ENCODE results near the gene ENOX2. TPM values are rescaled to one million over a fixed set of nuclear protein-coding genes. Genes with fewer than 3 reads are reported as not detected.
"Not testable (repeated sequence)": the region's sequence is repeated elsewhere in the genome, so short reads cannot be mapped to it uniquely, and the experiment has no call there.

Gene ENOX2
- total RNA-seq: 10 to 100 TPM; 13.9 to 15.5 TPM

- Mint-ChIP-seq H3K4me1 (peaks cover 8% of the 10 kb centered on the region), H3K36me3 (ENCODE audit: low read depth) (peaks cover 4% of the 10 kb centered on the region), H3K27ac (peak within 1 kb of the TSS; percentile 87), H3K4me3 (no peak within 1 kb of the TSS), H3K27me3 (no peaks in the 10 kb centered on the region), H3K9me3 (no peaks in the 10 kb centered on the region)
- ChIA-PET CTCF (interaction anchor here (0.6 to 1.0 kb wide), 2 partner anchors 283 to 828 kb away, joined by 3 read pairs; no protein-coding TSS in a partner anchor), POLR2A (no interaction called here)
- peak; percentile 87 for DNase-seq
Observed at GRCh38 chrX:130902783-130903613, at the start of gene ENOX2. ENOX2 (minus strand) TSS chrX:130903209; CDS start chrX:130703216, 199,993 bp downstream.

GRCh38 chrX:130952266-130953043, 49.4 kb upstream of the ENOX2 start:
- CTCF ChIA-PET: interaction anchor here (1.3 kb wide), 1 partner anchor 9 kb away, joined by 4 read pairs; no protein-coding TSS in a partner anchor
- Mint-ChIP-seq H3K4me3 (no peak overlapping the region), H3K9me3 (no peaks in the 10 kb centered on the region), H3K27ac (no peak overlapping the region), H3K4me1 (no peaks in the 10 kb centered on the region), H3K27me3 (peaks cover 10% of the 10 kb centered on the region), H3K36me3 (ENCODE audit: low read depth) (no peaks in the 10 kb centered on the region)
- DNase-seq: no peak
- POLR2A ChIA-PET: no interaction called here

GRCh38 chrX:130944230-130944629, 41.2 kb upstream of the ENOX2 start:
- Mint-ChIP-seq H3K9me3 (no peaks in the 10 kb centered on the region), H3K27ac (no peak overlapping the region), H3K4me1 (no peaks in the 10 kb centered on the region), H3K4me3 (no peak overlapping the region), H3K27me3 (peaks cover 12% of the 10 kb centered on the region), H3K36me3 (ENCODE audit: low read depth) (no peaks in the 10 kb centered on the region)
- ChIA-PET POLR2A (no interaction called here), CTCF (interaction anchor here (0.6 to 1.3 kb wide), 3 partner anchors 8 to 943 kb away, joined by 3 to 4 read pairs (median 3); no protein-coding TSS in a partner anchor)
- no peak for DNase-seq

GRCh38 chrX:130937101-130937500, 34.1 kb upstream of the ENOX2 start:
- Mint-ChIP-seq H3K4me1 (no peaks in the 10 kb centered on the region), H3K27ac (no peak overlapping the region), H3K9me3 (no peaks in the 10 kb centered on the region), H3K4me3 (no peak overlapping the region), H3K36me3 (ENCODE audit: low read depth) (no peaks in the 10 kb centered on the region), H3K27me3 (peaks cover 6% of the 10 kb centered on the region)
- DNase-seq: no peak
- ChIA-PET POLR2A (no interaction called here), CTCF (no interaction called here)

GRCh38 chrX:130933358-130933757, 30.3 kb upstream of the ENOX2 start:
- POLR2A ChIA-PET: no interaction called here
- H3K27ac Mint-ChIP-seq: no peak overlapping the region
- CTCF ChIA-PET: no interaction called here
- H3K4me1 Mint-ChIP-seq: no peaks in the 10 kb centered on the region
- peaks cover 2% of the 10 kb centered on the region for H3K27me3 Mint-ChIP-seq
- no peak for DNase-seq
- H3K36me3 Mint-ChIP-seq (ENCODE audit: low read depth): no peaks in the 10 kb centered on the region
- H3K9me3 Mint-ChIP-seq: no peaks in the 10 kb centered on the region
- no peak overlapping the region for H3K4me3 Mint-ChIP-seq

GRCh38 chrX:130920405-130920804, 17.4 kb upstream of the ENOX2 start:
- H3K4me1 Mint-ChIP-seq; DNase-seq; H3K36me3 Mint-ChIP-seq (ENCODE audit: low read depth); H3K9me3 Mint-ChIP-seq; POLR2A ChIA-PET; H3K27ac Mint-ChIP-seq; CTCF ChIA-PET; H3K27me3 Mint-ChIP-seq; H3K4me3 Mint-ChIP-seq: not testable (repeated sequence)

GRCh38 chrX:130919676-130920075, 16.7 kb upstream of the ENOX2 start:
- POLR2A ChIA-PET; H3K4me1 Mint-ChIP-seq; H3K4me3 Mint-ChIP-seq; DNase-seq; H3K27ac Mint-ChIP-seq; H3K27me3 Mint-ChIP-seq; CTCF ChIA-PET; H3K36me3 Mint-ChIP-seq (ENCODE audit: low read depth); H3K9me3 Mint-ChIP-seq: not testable (repeated sequence)

- H3K4me1 Mint-ChIP-seq; H3K36me3 Mint-ChIP-seq (ENCODE audit: low read depth); H3K27ac Mint-ChIP-seq; CTCF ChIA-PET; H3K9me3 Mint-ChIP-seq; POLR2A ChIA-PET; DNase-seq; H3K4me3 Mint-ChIP-seq; H3K27me3 Mint-ChIP-seq: not testable (repeated sequence)
Observed at GRCh38 chrX:130918498-130918897, 15.5 kb upstream of the ENOX2 start.

- peak; percentile 42 for DNase-seq
- CTCF ChIA-PET: interaction anchor here (0.8 kb wide), 1 partner anchor 377 kb away, joined by 6 read pairs; no protein-coding TSS in a partner anchor
- H3K4me3 Mint-ChIP-seq: no peak overlapping the region
- peaks cover 2% of the 10 kb centered on the region for H3K27me3 Mint-ChIP-seq
- no peaks in the 10 kb centered on the region for H3K36me3 Mint-ChIP-seq (ENCODE audit: low read depth)
- no peak overlapping the region for H3K27ac Mint-ChIP-seq
- no peaks in the 10 kb centered on the region for H3K4me1 Mint-ChIP-seq
- POLR2A ChIA-PET: no interaction called here
- no peaks in the 10 kb centered on the region for H3K9me3 Mint-ChIP-seq
Observed at GRCh38 chrX:130916636-130917422, 13.8 kb upstream of the ENOX2 start.

GRCh38 chrX:130915302-130915701, 12.3 kb upstream of the ENOX2 start:
- Mint-ChIP-seq H3K4me3 (no peak overlapping the region), H3K27ac (no peak overlapping the region), H3K36me3 (ENCODE audit: low read depth) (no peaks in the 10 kb centered on the region), H3K9me3 (no peaks in the 10 kb centered on the region), H3K4me1 (no peaks in the 10 kb centered on the region), H3K27me3 (no peaks in the 10 kb centered on the region)
- POLR2A ChIA-PET: no interaction called here
- CTCF ChIA-PET: no interaction called here
- DNase-seq: no peak

GRCh38 chrX:130909469-130910136, 6.6 kb upstream of the ENOX2 start:
- CTCF ChIA-PET: no interaction called here

GRCh38 chrX:130906776-130907175, 3.8 kb upstream of the ENOX2 start:
- H3K4me1 Mint-ChIP-seq: peaks cover 6% of the 10 kb centered on the region
- ChIA-PET POLR2A (no interaction called here), CTCF (interaction anchor here (0.6 kb wide), 1 partner anchor 638 kb away, joined by 4 read pairs; the partner anchor contains the start of gene ZNF280C)
- H3K9me3 Mint-ChIP-seq: no peaks in the 10 kb centered on the region
- DNase-seq: no peak
- H3K4me3 Mint-ChIP-seq: no peak overlapping the region
- H3K36me3 Mint-ChIP-seq (ENCODE audit: low read depth): no peaks in the 10 kb centered on the region
- H3K27ac Mint-ChIP-seq: no peak overlapping the region
- no peaks in the 10 kb centered on the region for H3K27me3 Mint-ChIP-seq

More at GRCh38 chrX:130909469-130910136, 6.6 kb upstream of the ENOX2 start:
- Mint-ChIP-seq H3K27ac (no peak overlapping the region), H3K9me3 (no peaks in the 10 kb centered on the region), H3K27me3 (no peaks in the 10 kb centered on the region), H3K4me3 (no peak overlapping the region), H3K4me1 (no peaks in the 10 kb centered on the region), H3K36me3 (ENCODE audit: low read depth) (no peaks in the 10 kb centered on the region)
- no peak for DNase-seq
- POLR2A ChIA-PET: no interaction called here
